GM21381 (cell line): ENCODE results near the gene NINL.

ENCODE experiments used
- ATAC-seq: cut with Tn5 transposase; IDR thresholded peaks from one replicate; pipeline ENCODE4 v1.9.1; 2021; ENCODE audit warnings: mild to moderate bottlenecking, moderate library complexity; ENCODE audit not compliant: unreplicated experiment

The NINL gene

DNA sequence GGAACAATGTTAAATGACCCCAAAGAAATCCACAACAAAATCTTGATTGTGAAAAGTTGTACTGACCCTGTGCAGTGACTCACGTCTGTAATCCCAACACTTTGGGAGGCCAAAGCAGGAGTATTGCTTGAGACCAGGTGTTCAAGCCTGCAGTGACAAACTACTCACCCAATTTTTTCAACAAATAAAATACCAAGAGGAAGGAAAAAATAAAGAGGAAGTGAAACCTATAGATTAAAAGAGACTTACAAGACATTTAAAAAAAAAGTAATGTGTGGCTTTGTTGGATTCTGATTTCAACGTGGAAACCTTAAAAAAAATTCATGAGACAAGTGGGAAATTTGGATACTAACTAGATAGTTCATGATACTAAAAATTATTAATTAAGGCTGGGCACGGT, 146.0 kb downstream of the NINL start:
- ATAC-seq: no peak

DNA sequence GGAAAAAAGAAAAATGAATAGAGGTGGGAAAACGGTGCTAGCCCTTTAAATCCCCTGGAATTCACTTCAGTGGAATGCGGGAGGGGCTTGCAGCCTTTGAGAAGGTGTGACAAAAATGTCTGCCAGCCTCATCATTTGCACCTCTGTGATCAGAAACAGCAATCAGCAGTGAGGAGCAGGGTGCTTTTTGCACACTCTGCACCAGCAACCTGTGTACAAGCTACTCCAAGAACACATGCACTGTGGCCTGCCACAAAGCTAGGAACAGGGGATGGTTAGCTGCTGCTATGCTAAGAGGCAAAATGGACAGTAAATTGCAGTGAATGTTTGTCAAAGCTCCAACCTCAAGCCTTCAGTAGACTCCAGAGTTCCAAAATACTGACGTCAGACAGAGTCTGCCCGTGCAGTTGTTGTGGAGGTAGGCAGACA, 148.2 kb downstream of the NINL start:
- ATAC-seq: no peak

DNA sequence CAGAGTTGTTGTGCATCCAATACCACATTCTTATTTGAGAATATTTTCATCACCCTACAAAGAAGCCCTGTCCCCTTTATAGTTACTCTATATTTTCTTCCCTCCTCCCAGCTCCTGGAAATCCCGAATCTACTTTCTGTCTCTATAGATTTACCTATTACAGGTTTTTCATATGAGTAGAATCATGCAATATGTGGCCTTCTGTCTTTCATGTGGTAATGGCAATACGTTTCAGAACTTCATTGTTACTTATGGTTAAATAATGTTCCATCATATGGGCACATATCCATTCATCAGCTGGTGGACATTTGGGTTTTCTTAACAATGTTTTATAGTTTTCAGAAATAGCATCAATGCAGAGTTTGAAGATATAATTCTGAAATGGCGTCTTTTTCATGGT, 160.8 kb downstream of the NINL start:
- no peak for ATAC-seq

DNA sequence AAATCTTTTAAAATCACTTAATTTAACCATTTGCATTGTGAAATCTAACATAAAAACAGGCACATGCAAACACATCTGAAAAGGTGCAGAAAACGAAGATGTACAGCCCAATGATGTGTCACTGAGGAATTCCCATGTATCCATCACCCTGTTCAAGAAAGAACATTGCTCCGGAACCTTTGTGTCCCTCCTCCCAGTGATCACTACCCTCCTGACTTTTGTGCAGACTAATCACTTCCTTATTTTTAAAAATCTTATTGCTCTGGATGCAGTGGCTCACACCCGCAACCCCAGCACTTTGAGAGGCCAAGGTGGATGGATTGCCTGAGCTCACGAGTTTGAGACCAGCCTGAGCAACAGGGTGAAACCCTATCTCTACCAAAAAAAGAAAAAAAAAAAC, 163.3 kb downstream of the NINL start:
- no peak for ATAC-seq

DNA sequence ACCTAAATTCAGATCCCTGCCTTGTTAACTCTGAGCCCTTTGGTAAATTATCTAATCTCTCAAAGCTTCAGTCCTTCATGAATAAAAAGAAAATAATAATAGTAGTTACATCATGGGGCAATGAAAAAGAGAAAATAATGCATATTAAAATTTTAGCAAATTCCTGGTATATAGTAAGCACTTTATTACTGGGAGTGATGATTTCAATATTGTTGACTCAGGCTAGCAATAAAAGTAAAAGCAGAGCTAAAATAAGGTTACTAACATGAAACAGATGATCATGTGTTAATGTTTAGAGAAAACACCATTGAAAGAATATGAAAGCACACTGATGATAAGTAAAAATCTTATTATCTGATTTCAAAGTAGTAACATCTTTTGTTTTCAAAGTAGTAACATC, 164.2 kb downstream of the NINL start:
- no peak for ATAC-seq

DNA sequence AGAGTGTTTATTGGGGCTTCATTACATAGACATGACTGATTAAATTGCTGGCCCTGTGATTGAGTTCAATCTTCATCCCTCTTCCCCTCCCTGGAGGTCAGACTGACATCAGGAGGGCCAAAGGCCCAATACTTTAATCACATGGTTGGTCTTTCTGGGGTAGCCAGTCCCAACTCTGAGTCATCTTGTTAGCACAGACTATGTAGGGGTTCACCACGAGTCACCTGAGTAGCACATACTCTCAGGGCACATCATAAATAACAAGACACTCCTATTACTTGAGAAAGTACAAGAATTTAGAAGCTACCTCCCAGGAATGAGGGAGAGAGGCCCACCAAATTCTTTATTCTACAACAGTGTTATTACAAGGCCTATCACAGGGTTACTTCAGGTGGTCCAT, 166.6 kb downstream of the NINL start:
- no peak for ATAC-seq

DNA sequence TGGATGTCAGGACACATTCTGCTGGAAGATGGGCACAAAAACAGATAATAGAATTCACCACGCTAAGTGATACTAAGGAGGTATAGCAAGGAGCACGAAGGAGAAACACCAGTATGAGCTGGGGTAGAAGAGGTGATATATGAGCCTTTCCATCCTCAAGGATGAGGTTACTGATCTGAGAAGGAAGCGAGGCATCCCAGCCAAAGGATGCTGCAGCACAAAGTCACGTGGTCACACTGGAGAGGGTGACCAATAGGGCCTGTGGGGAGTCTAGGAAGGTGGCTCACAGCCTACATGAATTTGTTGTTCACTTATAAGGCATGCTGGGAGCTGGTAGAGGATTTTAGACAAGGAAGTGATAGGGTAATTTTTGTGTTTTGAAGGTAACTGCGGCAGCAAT, 176.4 kb downstream of the NINL start:
- ATAC-seq: no peak

DNA sequence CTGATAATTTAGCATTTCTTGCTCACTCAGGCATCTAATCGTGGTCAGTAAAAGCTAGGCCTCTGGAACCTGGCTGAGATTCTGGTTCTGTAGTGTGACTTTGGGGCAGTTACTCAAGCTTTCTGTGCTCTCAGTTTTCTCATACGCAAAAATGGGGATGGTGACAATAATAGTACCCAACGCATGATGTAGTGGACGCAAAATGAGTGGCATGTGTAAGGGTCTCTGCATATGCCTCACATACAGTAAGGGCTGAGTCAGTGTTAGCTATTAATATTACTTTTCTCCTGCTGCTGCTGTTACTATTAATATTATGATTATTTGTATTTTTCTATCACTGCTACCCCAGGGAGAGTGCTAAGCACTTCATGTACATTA, 177.2 kb downstream of the NINL start:
- ATAC-seq: no peak

DNA sequence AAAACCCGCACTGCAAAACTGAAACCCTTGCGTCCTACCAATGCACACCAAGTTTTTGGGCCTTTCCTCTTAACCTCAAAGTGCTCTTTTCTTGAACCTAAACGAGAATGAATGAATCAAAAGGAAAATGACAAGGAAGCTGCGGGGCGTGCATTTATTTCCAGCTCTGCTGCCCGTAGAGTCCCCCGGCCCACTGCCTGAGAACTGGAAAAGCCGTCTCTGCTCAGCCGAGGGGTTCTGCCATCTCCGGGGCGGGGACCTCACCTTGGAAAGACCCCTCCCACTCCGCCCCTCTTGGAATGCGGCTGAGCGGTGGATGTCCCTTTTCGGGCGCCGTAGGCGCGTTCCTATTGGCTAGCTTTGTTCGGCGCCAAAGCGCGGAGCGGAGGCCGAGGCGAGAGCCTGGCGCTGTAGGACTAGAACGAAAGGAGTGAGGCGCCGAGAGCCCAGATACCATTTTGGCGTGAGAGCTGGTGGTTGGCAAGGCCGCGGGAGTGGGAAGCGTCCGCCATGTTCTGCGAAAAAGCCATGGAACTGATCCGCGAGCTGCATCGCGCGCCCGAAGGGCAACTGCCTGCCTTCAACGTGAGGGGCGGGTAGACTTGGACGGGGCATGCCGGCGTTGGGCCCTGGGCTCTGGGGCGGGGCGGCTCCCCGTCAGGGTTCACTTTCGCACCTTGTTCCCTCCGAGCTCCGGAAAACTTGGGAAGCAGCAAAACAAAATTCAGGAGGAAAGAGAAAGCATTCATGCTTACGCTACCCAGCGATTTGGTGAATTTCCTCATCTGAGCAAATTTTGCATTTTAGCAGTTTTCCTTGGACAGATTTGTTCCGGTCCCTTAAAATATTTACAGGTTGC, 177.8 kb downstream of the NINL start, which contains the start of gene GINS1:
GINS1 (plus strand) TSS at position 363 of the 859 bp plus-strand sequence; CDS start at position 511, 148 bp downstream.
- peak; percentile 94 for ATAC-seq
